ENCODE results near the gene ORC3. TPM values are rescaled to one million over a fixed set of nuclear protein-coding genes. Genes with fewer than 3 reads are reported as not detected.
"Not testable (repeated sequence)": the region's sequence is repeated elsewhere in the genome, so short reads cannot be mapped to it uniquely, and the experiment has no call there.

Gene ORC3
- total RNA-seq, 1 donor from 2014 or later = 50.3 TPM

DNA sequence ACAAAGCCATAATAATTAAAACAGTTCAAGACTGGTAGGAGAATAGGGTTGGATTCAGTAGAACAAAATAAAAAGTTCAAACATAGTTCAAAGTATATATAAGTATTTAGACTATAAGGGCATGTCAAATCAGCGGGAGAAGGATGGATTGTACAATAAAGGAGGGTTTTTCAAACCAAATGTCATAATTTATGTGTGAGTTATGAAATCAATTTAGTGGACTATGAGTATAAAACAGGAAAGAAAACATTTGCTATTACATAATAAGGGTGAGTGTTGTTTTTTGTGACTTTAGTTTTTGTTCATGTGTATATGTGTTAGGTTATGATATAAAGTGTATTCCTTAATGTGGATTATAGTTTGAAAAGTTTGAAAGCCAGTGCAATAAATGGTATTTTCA, 10.6 kb downstream of the ORC3 start:
- DNase-seq (ENCODE audit: low spot score) = no peak

DNA sequence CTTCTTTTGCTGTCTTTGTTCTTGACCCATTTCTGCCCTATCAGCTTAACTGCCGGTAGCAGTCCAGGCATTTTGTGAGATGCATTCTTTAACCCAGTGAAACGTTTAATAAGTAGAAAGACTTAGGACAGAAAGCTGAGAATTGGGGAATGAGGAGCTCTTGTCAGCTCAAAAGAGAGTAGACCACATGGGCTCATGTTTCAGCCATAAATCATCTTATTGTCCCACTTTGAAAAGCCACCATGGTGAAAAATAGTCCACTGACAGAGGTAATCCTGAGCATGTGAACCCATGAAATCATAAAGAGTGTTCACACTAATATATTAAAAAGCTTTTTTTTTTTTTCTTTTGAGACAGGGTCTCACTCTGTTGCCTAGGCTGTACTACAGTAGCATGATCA, 16.3 kb downstream of the ORC3 start:
- no peak for DNase-seq (ENCODE audit: low spot score)

DNA sequence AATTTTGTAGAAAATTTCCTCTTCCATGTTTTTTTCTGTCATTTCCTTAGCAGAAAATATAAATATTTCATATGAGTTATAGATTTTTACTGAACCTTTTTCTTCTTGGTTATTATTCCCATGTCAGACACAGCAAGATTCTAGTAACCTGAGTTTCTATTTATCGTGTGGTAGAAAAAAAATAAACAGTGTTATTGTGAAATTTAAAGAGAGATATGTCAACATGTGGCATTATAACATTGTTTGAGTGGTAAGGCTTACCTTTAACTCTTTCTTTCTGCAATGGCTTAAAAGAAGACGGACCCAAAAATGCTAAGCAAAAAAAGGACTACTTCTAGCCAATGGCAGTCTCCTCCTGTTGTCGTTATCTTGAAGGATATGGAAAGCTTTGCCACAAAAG, 18.9 kb downstream of the ORC3 start:
- no peak for DNase-seq (ENCODE audit: low spot score)

DNA sequence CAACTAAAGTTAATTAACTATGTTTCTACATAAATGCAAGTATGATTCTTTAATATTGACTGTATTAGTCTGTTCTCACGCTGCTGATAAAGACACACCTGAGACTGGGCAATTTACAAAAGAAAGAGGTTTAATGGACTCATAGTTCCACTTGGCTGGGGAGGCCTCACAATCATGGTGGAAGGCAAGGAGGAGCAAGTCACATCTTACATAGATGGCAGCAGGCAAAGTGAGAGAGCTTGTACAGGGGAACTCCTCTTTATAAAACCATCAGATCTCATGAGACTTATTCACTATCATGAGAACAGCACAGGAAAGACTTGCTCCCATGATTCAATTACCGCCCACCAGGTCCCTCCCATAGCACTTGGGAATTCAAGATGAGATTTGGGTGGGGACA, 23.1 kb downstream of the ORC3 start:
- not testable (repeated sequence) for DNase-seq (ENCODE audit: low spot score)

DNA sequence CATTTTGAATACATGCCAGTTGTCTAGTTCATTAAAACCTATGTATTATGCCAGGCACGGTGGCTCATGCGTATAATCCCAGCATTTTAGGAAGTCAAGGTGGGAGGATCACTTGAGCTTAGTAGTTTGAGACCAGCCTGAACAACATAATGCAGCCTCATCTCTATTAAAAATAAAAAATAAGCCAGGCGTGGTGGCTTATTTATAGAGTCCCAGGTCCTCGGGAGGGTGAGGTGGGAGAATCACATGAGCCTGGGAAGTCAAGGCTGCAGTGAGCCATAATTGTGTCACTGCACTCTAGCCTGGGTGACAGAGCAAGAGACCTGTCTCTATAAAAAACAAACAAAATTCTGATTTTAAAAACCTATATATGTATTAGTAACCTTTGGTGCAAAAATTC, 27.5 kb downstream of the ORC3 start:
- DNase-seq (ENCODE audit: low spot score) = no peak

DNA sequence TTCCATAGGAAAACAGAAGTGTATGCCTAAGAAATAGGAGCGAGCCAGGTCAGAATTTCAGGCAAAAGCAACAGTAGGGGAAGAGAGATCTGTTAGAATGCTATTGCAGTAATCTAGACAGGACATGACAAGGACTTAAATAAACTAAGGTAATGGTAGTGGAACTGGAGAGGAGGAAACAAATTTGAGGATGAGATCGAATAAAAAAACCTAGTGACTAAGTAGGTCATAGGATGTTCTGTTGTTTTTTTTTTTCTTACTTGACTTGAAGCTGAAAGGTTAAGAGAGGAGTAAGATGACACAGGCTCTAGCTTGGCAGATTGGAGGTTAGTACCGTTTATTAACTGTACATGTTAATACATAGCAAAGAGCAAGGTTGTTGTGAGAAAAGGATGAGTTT, 28.6 kb downstream of the ORC3 start:
- DNase-seq (ENCODE audit: low spot score) = no peak

DNA sequence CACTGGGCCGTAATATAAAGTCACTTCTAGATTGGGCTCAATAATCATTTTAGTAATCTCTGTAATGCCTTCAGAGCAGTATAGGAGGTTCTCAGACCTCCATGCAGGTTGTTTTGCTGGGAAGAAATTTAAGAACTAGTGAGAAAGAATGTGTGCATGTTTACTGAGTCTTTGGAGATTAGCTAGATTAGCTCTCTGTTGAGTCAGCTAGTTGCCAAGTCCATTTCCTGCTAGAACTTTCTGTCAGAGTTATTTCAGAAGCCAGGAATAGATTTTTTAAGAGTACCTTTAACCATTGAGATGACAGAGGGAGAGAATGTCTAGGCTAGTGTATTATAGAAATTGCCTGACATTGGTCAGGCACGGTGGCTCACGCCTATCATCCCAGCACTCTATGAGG, 33.3 kb downstream of the ORC3 start:
- no peak for DNase-seq (ENCODE audit: low spot score)

DNA sequence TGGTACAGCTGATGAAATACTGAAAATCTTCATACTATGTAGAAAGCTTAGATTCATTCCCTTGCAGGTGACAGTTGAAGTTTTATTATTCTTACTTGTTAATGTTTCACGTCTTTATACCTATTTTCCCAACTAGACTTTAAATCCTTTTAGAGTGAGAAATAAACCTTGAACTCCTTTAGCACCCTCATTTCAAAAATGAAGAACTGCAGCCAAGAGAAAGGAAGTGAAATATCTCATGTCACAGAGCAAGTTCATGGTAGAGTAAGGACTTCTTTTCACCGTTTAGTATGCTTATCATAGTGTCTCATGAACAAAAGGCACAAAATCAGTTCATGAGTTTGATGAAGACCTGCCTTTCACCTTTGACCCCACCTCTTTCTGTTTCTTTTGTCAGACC, 38.5 kb downstream of the ORC3 start:
- DNase-seq (ENCODE audit: low spot score) = no peak

DNA sequence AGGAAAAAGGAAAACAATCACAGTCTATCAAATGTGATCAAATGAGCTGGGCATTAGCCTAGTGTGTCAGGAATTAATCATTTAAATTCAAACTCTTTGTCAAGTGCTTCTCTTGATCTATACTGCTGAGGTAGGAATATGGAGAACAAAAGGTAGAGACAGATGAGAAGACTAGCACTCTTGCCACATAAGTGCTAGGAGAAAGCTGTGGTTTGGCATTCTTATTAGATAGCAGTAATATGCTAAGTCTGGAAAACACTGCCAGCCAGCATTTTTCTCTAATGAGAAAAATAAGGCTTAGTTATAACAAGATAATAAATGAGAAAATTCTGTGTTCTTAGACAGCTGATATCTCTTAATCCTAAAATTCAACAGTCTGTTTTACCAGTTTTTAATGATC, 38.9 kb downstream of the ORC3 start:
- DNase-seq (ENCODE audit: low spot score) = no peak

DNA sequence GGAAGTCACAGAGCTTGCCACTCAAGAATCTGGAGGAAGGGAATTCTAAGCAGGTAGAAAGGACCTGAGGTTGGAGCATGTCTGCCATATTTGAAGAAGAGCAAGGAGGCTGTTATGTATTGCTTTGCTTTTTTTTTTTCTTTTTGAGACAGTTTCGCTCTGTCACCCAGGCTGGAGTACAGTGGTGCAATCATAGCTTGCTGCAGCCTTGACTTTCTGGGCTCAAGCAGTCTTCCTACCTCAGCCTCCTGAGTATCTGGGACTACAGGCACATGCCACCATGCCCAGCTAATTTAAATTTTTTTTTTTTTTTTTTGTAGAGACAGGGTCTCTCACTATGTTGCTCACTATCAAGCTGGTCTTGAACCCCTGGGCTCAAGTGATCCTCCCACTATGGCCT, 40.8 kb downstream of the ORC3 start:
- no peak for DNase-seq (ENCODE audit: low spot score)

DNA sequence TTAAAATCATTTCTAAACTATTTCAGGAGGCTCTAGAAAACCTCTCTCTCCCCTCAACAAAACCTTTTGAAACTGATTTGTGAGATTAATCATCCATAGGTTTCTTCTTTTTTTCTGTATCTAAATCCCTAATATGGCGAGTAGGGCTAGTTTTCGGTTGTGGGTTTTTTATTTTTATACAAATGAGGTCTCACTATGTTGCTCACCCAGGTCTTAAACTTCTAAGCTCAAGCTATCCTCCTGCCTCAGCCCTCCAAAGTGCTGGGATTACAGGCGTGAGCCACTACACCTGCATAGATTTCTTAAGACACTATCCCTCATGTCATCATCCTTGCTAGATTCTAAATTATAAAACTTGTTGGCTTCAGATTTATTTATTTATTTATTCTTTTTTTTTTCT, 43.9 kb downstream of the ORC3 start:
- no peak for DNase-seq (ENCODE audit: low spot score)

DNA sequence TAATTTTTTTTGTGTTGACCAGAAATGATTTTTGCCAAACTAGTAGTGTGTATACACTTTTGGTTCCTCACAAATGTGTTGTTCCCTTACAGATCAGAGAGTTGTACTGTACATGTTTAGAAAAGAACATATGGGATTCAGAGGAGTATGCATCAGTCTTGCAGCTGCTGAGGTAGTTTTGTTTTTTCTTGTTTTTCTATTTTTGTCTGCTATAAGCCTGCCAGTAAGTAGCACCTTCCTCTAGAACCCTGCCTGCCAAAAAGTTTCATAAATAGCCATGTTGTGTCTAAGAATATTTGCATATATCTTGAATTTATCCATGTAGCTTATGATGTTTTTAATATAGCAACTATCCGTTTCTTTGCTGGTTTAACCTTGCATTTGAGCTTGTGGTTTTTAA, 46.4 kb downstream of the ORC3 start:
- no peak for DNase-seq (ENCODE audit: low spot score)

DNA sequence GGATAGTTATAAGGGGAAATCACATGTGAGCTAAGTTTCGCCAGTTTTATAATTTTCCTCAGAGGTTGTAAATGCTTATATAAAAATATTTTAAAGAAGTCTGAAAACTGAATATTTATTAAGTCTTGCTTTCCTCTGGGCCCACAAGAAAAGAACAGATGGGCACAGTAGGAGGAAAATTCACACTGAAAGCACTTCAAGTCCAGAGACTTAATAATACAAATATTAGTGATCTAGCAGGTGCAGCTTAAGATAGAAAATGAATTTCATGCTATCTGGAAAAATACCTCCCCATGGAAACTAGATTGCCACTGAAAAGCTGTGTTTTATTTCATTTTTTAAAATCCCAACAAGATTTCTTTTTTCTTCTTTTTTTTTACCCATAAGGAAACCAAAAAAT, 47.2 kb downstream of the ORC3 start:
- no peak for DNase-seq (ENCODE audit: low spot score)

DNA sequence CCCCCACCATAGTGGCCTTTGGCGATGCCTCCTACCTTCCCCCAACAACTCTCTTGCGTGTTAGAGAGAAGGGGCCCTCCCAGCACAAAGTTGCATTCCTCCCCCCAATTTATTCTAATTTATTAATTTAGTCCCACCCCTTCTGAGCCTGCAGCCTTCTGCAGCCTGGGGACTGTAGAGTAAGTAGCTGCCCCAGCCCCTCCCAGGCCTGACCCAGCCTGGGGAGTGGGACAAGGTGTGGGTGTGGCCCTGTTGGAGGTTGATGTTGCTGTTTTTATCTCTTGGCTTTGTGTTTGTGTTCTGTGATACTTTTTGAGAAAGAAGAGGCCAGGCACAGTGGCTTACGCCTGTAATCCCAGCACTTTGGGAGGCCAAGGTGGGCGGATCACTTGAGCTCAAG, 49.4 kb downstream of the ORC3 start:
- no peak for DNase-seq (ENCODE audit: low spot score)

DNA sequence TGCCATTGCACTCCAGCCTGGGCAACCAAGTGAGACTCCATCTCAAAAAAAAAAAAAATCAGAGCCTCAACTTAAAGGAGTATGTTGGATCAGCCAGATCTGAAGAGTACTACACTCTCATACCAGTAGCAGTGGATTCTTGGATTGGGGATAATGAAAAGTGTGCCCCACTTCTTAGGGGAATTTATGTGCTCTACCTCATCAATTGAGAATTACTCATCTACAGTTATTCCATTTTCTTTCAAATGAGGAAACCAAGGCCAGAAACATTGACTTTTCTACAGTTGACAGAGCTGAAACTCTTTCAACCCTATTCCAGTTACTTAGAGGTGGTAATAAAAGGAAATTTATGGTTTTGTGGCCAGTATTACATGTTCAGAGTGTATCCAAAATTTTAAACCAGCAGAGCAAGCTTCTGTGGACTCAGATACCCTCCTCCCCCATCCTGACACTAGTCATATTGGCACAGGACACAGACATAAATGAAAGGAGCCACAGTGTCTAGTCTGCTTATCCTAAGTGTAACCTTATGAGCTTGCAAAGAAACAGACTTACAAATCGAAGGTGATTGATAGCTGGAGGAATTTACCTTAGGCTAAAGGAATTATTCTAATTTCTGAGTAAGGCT, 51.2 kb downstream of the ORC3 start:
- no peak for DNase-seq (ENCODE audit: low spot score)

DNA sequence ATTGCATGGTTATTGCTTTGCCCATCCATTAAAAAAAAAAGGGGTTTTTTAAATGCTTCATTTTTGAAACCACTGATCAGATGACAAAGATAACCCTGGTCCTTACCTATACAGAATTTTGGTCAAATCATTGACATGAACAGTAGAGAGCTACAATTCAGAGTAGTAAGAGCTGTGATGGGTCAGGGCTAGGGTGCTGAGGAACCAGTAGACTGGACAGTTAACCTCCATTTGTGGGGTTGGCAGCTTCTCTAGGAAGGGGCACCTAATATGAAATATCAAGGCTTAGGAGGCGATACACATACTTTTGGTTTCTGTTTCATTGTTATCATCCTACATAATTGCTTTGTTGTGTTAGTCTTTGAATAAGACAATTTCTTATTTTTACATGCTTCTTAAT, 55.1 kb downstream of the ORC3 start:
- no peak for DNase-seq (ENCODE audit: low spot score)

DNA sequence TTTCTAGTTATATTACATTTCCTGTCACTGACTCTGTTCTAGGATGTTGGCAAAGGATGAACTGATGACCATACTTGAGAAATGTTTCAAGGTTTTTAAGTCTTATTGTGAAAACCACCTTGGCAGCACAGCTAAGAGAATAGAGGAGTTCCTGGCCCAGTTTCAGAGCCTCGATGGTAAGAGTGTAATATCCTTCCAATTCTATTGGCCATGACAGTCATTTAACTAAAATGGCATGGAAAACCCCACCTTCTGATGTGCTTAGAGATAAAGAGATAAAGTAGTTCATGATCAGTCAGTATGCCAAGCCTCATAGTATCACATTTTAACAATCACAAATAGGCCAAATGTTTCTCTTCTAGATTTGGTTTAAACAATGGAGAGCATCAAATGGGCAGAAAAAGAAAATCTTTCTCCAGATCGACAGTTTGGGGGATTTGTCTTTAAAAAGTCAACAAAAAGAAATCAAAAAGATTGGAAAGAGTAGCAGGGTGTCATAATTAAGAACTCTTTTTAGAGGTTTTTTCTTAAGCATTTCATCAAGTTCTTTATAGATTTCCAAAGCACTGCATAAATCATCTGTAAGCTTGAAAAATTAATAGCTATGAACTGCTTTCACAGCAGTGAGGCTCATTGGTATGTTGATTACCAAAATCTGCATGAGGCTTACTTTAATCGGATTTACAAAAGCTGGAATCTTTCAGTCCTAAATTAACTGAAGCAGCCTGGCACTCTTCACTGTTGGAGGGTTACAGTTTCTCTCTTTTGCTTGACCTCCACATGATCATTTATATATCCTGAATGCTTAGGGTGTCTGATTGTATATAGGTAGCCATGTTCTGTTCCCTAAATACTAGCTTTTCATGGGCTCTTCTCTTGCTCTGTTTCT, 63.4 kb downstream of the ORC3 start:
- no peak for DNase-seq (ENCODE audit: low spot score)

DNA sequence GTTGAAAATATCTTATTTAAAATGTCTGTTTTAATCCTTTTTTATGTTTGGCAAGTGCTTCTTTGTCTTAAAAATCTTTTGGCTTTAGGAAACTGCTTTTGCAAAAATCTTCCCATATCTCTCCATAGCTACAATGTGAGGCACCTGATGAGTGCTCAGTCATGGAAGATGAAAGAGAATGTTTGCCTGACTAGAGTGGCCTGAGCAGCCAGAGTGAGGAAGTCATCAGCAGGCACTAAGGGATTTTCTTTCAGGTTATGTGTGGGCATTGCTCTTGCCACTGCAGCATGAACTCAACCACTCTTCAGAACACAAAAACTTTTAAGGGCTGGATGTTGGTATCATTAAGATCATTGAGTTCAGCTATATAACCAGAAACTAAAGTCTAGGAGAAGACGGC, 64.2 kb downstream of the ORC3 start:
- DNase-seq (ENCODE audit: low spot score) = no peak

DNA sequence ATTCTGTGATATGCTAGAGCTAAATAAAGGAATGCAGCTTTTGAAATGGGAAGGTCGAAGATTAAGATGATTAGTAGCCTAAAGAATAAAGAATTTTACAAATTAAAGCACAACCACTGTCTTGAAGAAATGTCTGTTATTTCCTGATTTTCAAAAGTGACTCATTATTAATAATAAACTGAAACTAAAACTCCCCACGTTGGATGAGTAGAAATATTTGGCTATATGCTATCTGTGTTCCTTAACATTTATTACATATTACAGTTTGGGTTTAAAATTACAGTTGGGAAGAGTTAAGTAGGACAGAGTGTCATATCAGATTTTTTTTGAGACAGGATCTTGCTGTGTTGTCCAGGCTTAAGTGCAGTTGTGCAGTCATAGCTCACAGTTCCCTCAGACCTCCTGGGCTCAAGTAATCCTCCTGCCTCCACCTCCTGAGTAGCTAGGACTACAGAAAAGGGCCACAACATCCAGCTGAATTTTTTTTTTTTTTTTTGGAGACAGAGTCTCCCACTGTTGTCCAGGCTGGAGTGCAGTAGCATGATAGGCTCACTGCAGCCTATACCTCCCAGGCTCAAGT, 65.0 kb downstream of the ORC3 start:
- no peak for DNase-seq (ENCODE audit: low spot score)

DNA sequence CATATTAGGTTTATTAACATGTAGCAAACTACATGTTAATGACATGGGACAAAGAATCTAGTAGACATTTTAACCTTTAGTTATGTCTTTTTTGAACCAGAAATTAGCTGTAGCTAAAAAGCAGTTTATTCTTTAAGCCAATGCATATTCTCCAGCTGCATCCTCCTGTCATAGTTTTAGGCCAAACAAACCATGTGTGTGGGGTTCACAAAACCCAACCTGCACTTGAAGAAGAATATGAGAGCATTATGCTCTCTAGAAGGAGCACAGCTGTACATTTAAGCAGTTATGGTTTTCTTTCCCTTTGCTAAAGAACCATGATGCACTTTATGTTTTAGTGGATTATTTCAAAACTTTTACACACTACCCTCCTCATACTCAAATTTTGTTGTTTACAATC, 65.9 kb downstream of the ORC3 start:
- no peak for DNase-seq (ENCODE audit: low spot score)

DNA sequence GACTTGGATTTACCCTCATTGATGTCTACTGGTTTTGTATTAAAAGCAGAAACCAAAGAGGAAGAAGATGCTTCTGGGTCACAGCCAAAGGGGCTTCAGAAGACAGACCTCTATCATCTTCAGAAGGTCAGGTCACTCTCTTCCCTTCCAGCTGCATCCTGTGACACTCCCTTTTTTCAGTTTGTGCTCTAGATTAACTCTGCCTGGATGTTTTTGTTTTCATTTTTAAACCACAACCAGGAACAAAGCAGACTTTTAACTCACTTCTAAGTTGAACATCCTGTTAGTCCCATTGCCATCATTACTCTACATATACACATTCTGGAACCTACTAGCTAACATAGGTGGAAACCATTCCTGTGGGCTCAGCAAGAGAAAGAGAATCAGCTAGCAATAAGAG, 66.9 kb downstream of the ORC3 start:
- DNase-seq (ENCODE audit: low spot score) = no peak

DNA sequence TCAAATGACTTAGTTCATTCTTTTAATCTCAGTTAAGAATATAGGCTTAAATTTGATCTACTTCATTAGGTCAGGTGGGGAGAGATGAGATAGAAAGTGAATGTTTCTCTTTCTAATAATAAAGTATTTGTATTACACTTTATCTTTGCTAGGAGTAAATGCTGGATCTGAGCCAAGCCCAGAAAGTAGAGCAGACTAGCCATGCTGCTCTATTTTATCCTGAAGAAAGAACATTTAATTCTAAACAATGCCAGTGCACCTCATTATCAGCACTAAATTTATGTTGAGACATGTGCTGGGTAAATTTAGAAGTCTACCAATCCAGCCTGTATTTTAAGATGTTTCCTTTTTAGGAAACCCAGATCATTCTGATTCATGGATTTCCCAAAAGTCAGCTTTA, 68.6 kb downstream of the ORC3 start:
- peak; percentile 64 for DNase-seq (ENCODE audit: low spot score)

Data from umbilical cord (tissue), 2 donors.